Suppressor macrophage treated with lipopolysaccharide for 1 hour (primary cell): ENCODE measurements around the gene KREMEN2.

Experiments
- DNase-seq, 3 donors: peaks; one replicate each; pipeline ENCODE4 v3.0.0-alpha.2; 2020 to 2022

The KREMEN2 gene

GRCh38 chr16:2980227-2981176, 16.4 kb downstream of the KREMEN2 start, which contains the start of gene PKMYT1:
TSS of gene PKMYT1 (minus strand) at chr16:2980446. CDS start at chr16:2979657, 789 bp downstream.
- DNase-seq, result peak; percentile 95 to 99 (median 98)

- DNase-seq, result no peak
Measured at GRCh38 chr16:2981177-2981898, 17.3 kb downstream of the KREMEN2 start.

- no peak for DNase-seq
Measured at GRCh38 chr16:2981899-2982250, 17.8 kb downstream of the KREMEN2 start.

- no peak for DNase-seq
Measured at GRCh38 chr16:2982402-2982801, 18.3 kb downstream of the KREMEN2 start.

- peak; percentile 83 to 92 (median 91) for DNase-seq
Measured at GRCh38 chr16:2983706-2984136, 19.6 kb downstream of the KREMEN2 start.

- no peak for DNase-seq
Measured at GRCh38 chr16:2985462-2985861, 21.4 kb downstream of the KREMEN2 start.

- no peak for DNase-seq
Measured at GRCh38 chr16:2985893-2986355, 21.8 kb downstream of the KREMEN2 start.

- DNase-seq, result no peak
Measured at GRCh38 chr16:2986623-2987188, 22.6 kb downstream of the KREMEN2 start.

- no peak for DNase-seq
Measured at GRCh38 chr16:2987286-2987685, 23.2 kb downstream of the KREMEN2 start.

GRCh38 chr16:2987833-2988232, 23.8 kb downstream of the KREMEN2 start:
- DNase-seq, result no peak

GRCh38 chr16:2988590-2989099, 24.6 kb downstream of the KREMEN2 start:
- DNase-seq, result no peak

GRCh38 chr16:2990891-2991290, 26.8 kb downstream of the KREMEN2 start:
- DNase-seq, result no peak

- no peak for DNase-seq
Measured at GRCh38 chr16:2991566-2992261, 27.6 kb downstream of the KREMEN2 start.

GRCh38 chr16:2992383-2993081, 28.5 kb downstream of the KREMEN2 start:
- no peak for DNase-seq

- DNase-seq, result no peak
Measured at GRCh38 chr16:2996298-2996697, 32.2 kb downstream of the KREMEN2 start.

GRCh38 chr16:2999929-3000328, 35.9 kb downstream of the KREMEN2 start:
- no peak for DNase-seq

GRCh38 chr16:3000540-3000939, 36.5 kb downstream of the KREMEN2 start:
- DNase-seq, result no peak

- no peak for DNase-seq
Measured at GRCh38 chr16:3001316-3001715, 37.2 kb downstream of the KREMEN2 start.

- DNase-seq, result peak; percentile 98 to 99 (median 98)
Measured at GRCh38 chr16:3003582-3004270, 39.7 kb downstream of the KREMEN2 start.

GRCh38 chr16:3004319-3004718, 40.2 kb downstream of the KREMEN2 start:
- DNase-seq, result peak in 2 of 3 donors; percentile 39 to 73

GRCh38 chr16:3004781-3005284, 40.8 kb downstream of the KREMEN2 start:
- DNase-seq, result peak in 2 of 3 donors; percentile 41 to 54
